ENCODE results near the gene SSNA1. TPM values are rescaled to one million over a fixed set of nuclear protein-coding genes. Genes with fewer than 3 reads are reported as not detected.

The SSNA1 gene
- total RNA-seq (100 to 1,000 TPM in 1 of 4 donors, 10 to 100 TPM in 3; 39.6 to 122 (median 76.3) TPM), polyA plus RNA-seq (100 to 1,000 TPM in 2 of 3 donors, 10 to 100 TPM in 1; 93.2 to 112 (median 105) TPM)

GRCh38 chr9:137188490-137189296 lies at the start of gene SSNA1, which contains the start of gene ANAPC2:
Gene SSNA1 (plus strand): TSS chr9:137188676. CDS start chr9:137188727, 51 bp downstream.
Gene ANAPC2 (minus strand): TSS chr9:137188560. CDS start chr9:137188532, 28 bp downstream.
- WGBS, 2 donors = 0 to 1% methylated on average over 98 of the region's 98 CpGs
- no peaks in the 10 kb centered on the region for H3K27me3 ChIP-seq
- intact Hi-C loops (cut with DNase I) = loop anchor here (2.0 to 5.0 kb wide), 4 partner anchors 16 to 61 kb away; partner anchors contain the start of genes NDOR1, RNF208 and TMEM203
- DNase-seq = peak; percentile 96
- peak within 1 kb of the TSS; percentile 62 to 96 (median 72) for H3K4me3 ChIP-seq
- H3K36me3 ChIP-seq = peaks cover 12 to 50% (median 32%) of the 10 kb centered on the region in 4 donors
- H3K27ac ChIP-seq = peak within 1 kb of the TSS; percentile 95 to 99 (median 97)
- no peak for TF ChIP-seq CTCF (IDR thresholded peaks at IDR 0.05)
- peak; percentile 70 to 72 for TF ChIP-seq POLR2A (IDR thresholded peaks at IDR 0.05)
- TF ChIP-seq POLR2AphosphoS5 (IDR thresholded peaks at IDR 0.05) = peak; percentile 86 to 97 (median 96)
- H3K9me3 ChIP-seq = no peaks in the 10 kb centered on the region
- peaks cover 0 to 47% (median 45%) of the 10 kb centered on the region in 4 donors for H3K4me1 ChIP-seq

- DNase-seq = no peak
- Histone ChIP-seq H3K27ac (no peak within 1 kb of the TSS), H3K4me3 (peak within 1 kb of the TSS in 2 of 4 donors; percentile 9 to 15), H3K27me3 (peaks cover 45 to 100% (median 77%) of the 10 kb centered on the region in 3 donors), H3K9me3 (no peaks in the 10 kb centered on the region), H3K4me1 (peaks cover 0 to 12% (median 9%) of the 10 kb centered on the region in 4 donors), H3K36me3 (no peaks in the 10 kb centered on the region)
- intact Hi-C loops (cut with DNase I) = no loop called here
- 9 to 20% methylated on average over 104 of the region's 104 CpGs for WGBS, 2 donors
- TF ChIP-seq POLR2A (IDR thresholded peaks at IDR 0.05) (no peak), EP300 (IDR thresholded peaks at IDR 0.05) (no peak), CTCF (IDR thresholded peaks at IDR 0.05) (no peak), POLR2AphosphoS5 (IDR thresholded peaks at IDR 0.05) (no peak)
Measured at GRCh38 chr9:137138722-137139467, 49.6 kb upstream of the SSNA1 start, which contains the start of gene GRIN1. Gene GRIN1 (plus strand): TSS chr9:137139154. CDS start chr9:137139487, 333 bp downstream.

- Histone ChIP-seq H3K27ac (no peak overlapping the region), H3K4me1 (peaks cover 0 to 12% (median 9%) of the 10 kb centered on the region in 4 donors), H3K4me3 (no peak overlapping the region), H3K27me3 (peaks cover 45 to 99% (median 77%) of the 10 kb centered on the region in 3 donors), H3K36me3 (no peaks in the 10 kb centered on the region), H3K9me3 (no peaks in the 10 kb centered on the region)
- no peak for TF ChIP-seq POLR2A (IDR thresholded peaks at IDR 0.05)
- intact Hi-C loops (cut with DNase I) = no loop called here
- WGBS, 2 donors = 37 to 44% methylated on average over 37 of the region's 37 CpGs
- no peak for DNase-seq
Measured at GRCh38 chr9:137139468-137140150, 48.9 kb upstream of the SSNA1 start.

- H3K4me3 ChIP-seq = no peak overlapping the region
- no peaks in the 10 kb centered on the region for H3K9me3 ChIP-seq
- H3K27me3 ChIP-seq = peaks cover 45 to 91% (median 77%) of the 10 kb centered on the region in 3 donors
- no peak overlapping the region for H3K27ac ChIP-seq
- 62 to 68% methylated on average over 26 of the region's 26 CpGs for WGBS, 2 donors
- TF ChIP-seq CTCF (IDR thresholded peaks at IDR 0.05) (no peak), EP300 (IDR thresholded peaks at IDR 0.05) (no peak), POLR2A (IDR thresholded peaks at IDR 0.05) (no peak), POLR2AphosphoS5 (IDR thresholded peaks at IDR 0.05) (no peak)
- no peak for DNase-seq
- no peaks in the 10 kb centered on the region for H3K36me3 ChIP-seq
- intact Hi-C loops (cut with DNase I) = no loop called here
- peaks cover 0 to 12% (median 9%) of the 10 kb centered on the region in 4 donors for H3K4me1 ChIP-seq
Measured at GRCh38 chr9:137140151-137141012, 48.1 kb upstream of the SSNA1 start.
